RWPE1 (cell line): Measurements from ENCODE around the gene PRR14L.
A peak's percentile ranks its signal among the peaks of the same experiment; 100 is the strongest.

Experiments
- CTCF ChIA-PET: fragments of 350-600 bp; sonication (Branson Sonifier 250); formaldehyde crosslinking; extraction: SDS; loops from one replicate; lab custom pipeline; 2021; lab: Yijun Ruan, JAX
- POLR2A ChIA-PET: fragments of 400-600 bp; formaldehyde crosslinking; extraction: SDS; loops from one replicate; lab custom pipeline; 2020; ENCODE audit warnings: antibody characterized with exemption; ENCODE audit not compliant: low non-redundant PET; lab: Yijun Ruan, JAX
- DNase-seq: peaks from one replicate; pipeline ENCODE4 v3.0.0; 2012; ENCODE audit warnings: low spot score
- H3K27ac ChIP-seq: fragments of 450-650 bp; 2 replicates; pipeline ENCODE4 v1.5.1; 2017
- CTCF ChIP-seq: fragments of 450-650 bp; conservative IDR thresholded peaks from 2 replicates; pipeline ENCODE4 v1.5.1; 2017; ENCODE audit warnings: low read depth, mild to moderate bottlenecking

PRR14L gene

GRCh38 chr22:31647066-31647465, 102.9 kb downstream of the PRR14L start:
- no peak for TF ChIP-seq CTCF
- no peak for DNase-seq
- ChIA-PET POLR2A (no interaction called here), CTCF (interaction anchor here (0.6 kb wide), 1 partner anchor 188 kb away, joined by 4 read pairs; no protein-coding TSS in a partner anchor)
- H3K27ac ChIP-seq: no peak overlapping the region

GRCh38 chr22:31646186-31647019, 103.5 kb downstream of the PRR14L start:
- TF ChIP-seq CTCF: no peak
- ChIA-PET POLR2A (no interaction called here), CTCF (interaction anchor here (0.6 kb wide), 1 partner anchor 188 kb away, joined by 4 read pairs; no protein-coding TSS in a partner anchor)
- peak; percentile 88 for DNase-seq
- peak overlapping the region; percentile 83 for H3K27ac ChIP-seq

GRCh38 chr22:31639436-31640039, 110.4 kb downstream of the PRR14L start:
- H3K27ac ChIP-seq: peak overlapping the region; percentile 9; the same call in 1 of the 2 replicates
- DNase-seq: no peak
- CTCF ChIA-PET: no interaction called here
- POLR2A ChIA-PET: no interaction called here
- TF ChIP-seq CTCF: no peak

- ChIA-PET CTCF (no interaction called here), POLR2A (no interaction called here)
- H3K27ac ChIP-seq: peak overlapping the region; percentile 57
- TF ChIP-seq CTCF: no peak
- no peak for DNase-seq
These were observed 111.9 kb downstream of the PRR14L start for GRCh38 chr22:31637891-31638618.

- DNase-seq: no peak
- H3K27ac ChIP-seq: peak overlapping the region; percentile 57
- ChIA-PET CTCF (interaction anchor here (0.9 kb wide), 1 partner anchor 28 kb away, joined by 3 read pairs; no protein-coding TSS in a partner anchor), POLR2A (no interaction called here)
- TF ChIP-seq CTCF: no peak
These were observed 112.5 kb downstream of the PRR14L start for GRCh38 chr22:31637447-31637890.

GRCh38 chr22:31635638-31636306, 114.2 kb downstream of the PRR14L start:
- TF ChIP-seq CTCF: no peak
- CTCF ChIA-PET: interaction anchor here (0.7 kb wide), 1 partner anchor 75 kb away, joined by 3 read pairs; no protein-coding TSS in a partner anchor
- H3K27ac ChIP-seq: peak overlapping the region; percentile 56
- POLR2A ChIA-PET: no interaction called here
- no peak for DNase-seq
